ENCODE measurements around the gene EPAS1. TPM values are rescaled to one million over a fixed set of nuclear protein-coding genes. Genes with fewer than 3 reads are reported as not detected.

The EPAS1 gene
- total and polyA plus RNA-seq, 8 donors = 190 to 962 (median 244) TPM

DNA sequence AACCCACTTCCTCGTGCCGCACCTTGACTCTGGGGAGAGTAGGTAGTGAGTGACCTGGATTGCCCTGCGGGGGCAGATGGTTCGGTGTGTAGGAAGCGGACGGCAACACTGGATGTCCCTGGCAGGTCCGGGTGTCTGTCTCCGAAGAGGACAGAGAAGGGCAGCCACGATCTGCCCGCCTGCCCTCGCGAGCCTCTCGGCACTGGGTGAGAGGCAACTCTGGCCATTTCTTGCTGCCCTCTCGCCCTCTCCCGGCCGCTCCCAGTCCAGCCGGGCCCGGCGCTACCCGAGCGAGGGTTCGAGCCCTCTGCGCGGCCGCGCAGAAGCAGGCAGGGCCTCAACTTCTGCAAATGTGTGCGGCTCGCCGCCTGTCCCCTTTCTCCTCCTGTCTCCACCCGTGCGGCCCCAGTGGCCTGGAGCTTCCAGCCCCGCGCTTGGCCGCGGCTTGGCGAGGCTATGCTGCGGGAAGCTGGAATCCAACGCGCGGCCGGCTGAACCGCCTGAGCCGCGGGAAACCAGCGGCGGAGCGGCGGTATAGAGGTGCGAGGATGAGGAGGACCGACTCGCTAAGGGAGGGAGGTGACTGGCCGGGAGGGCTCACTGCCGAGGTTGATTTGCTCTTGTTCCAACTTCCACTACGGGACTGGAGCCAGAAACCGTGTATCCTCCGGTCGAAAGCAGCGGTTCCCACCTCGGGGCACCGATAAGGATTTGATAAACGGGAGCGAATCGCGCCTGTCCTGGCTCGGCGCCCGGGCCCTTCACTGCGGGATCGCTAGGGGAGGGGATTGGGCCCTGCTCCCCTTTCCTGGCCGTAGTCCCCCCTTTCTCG is 1.5 kb downstream of the EPAS1 start:
- TF ChIP-seq, protein P1, sequence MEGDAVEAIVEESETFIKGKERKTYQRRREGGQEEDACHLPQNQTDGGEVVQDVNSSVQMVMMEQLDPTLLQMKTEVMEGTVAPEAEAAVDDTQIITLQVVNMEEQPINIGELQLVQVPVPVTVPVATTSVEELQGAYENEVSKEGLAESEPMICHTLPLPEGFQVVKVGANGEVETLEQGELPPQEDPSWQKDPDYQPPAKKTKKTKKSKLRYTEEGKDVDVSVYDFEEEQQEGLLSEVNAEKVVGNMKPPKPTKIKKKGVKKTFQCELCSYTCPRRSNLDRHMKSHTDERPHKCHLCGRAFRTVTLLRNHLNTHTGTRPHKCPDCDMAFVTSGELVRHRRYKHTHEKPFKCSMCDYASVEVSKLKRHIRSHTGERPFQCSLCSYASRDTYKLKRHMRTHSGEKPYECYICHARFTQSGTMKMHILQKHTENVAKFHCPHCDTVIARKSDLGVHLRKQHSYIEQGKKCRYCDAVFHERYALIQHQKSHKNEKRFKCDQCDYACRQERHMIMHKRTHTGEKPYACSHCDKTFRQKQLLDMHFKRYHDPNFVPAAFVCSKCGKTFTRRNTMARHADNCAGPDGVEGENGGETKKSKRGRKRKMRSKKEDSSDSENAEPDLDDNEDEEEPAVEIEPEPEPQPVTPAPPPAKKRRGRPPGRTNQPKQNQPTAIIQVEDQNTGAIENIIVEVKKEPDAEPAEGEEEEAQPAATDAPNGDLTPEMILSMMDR (IDR thresholded peaks at IDR 0.05) = peak in 1 of 2 donors; percentile 36
- H3K4me1 ChIP-seq = peaks cover 20 to 43% of the 10 kb centered on the region in 2 donors
- H3K27ac ChIP-seq = peak overlapping the region; percentile 91 to 97
- H3K4me3 ChIP-seq = peak overlapping the region; percentile 79 to 93
- peaks cover 0 to 57% of the 10 kb centered on the region in 2 donors for H3K27me3 ChIP-seq
- intact Hi-C loops (cut with DNase I) = loop anchor here in 1 of 2 donors (10.0 kb wide), 1 partner anchor 284 kb away; no protein-coding TSS in a partner anchor
- no peaks in the 10 kb centered on the region for H3K9me3 ChIP-seq
- H3K36me3 ChIP-seq = no peaks in the 10 kb centered on the region
- DNase-seq (peak in 3 of 4 donors; percentile 55 to 92 (median 68)), ATAC-seq (peak; percentile 25)

DNA sequence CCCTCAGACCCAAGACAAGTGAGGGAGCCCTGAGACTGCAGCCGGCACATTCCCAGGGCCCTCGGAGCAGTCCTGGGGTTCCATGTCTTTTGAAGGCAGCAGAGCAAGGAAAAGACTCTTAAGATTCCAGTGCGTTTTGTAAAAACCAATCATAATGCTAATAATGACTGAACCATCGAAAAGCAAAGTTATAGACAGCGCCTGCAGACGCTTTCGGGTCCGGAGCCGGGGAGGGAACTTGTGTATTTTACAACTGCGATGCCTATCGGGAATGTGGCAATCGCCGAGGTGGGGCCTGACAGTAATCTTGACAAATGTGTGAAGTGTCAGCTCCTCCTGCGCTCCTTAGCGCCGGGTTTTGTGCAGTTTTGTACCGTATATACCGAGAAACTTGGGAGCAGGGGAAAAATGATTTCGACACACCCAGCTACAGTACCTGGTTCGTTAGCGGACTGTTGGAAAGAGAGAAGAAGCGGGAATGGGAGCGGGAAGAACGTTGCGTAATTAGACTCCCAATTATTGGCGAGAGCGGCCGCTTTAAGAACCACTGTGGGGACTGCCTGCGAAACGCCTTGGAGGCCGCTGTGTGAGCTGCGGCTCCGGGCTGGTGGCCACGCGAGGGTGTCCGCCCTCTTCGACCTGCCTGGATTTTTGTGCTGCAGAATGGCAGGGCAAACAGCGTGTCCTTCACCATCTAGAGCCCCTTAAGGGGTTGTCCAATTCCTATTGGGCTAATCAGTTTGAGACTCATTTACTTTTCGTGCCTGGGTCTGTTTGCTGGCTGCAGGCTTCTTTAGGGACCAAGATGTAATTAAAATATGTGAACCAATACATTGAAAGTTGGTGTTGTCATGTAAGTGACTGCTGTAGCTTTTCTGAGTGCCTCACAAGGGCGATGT is 2.4 kb downstream of the EPAS1 start:
- ATAC-seq (peak; percentile 30), DNase-seq (peak in 3 of 4 donors; percentile 72 to 86 (median 82))
- Histone ChIP-seq H3K27me3 (peaks cover 0 to 57% of the 10 kb centered on the region in 2 donors), H3K27ac (peak overlapping the region; percentile 91 to 97), H3K36me3 (no peaks in the 10 kb centered on the region), H3K4me3 (peak overlapping the region; percentile 79 to 93), H3K9me3 (no peaks in the 10 kb centered on the region), H3K4me1 (peaks cover 21 to 51% of the 10 kb centered on the region in 2 donors)
- TF ChIP-seq, protein P1 (IDR thresholded peaks at IDR 0.05) = no peak
- intact Hi-C loops (cut with DNase I) = loop anchor here in 1 of 2 donors (10.0 kb wide), 2 partner anchors 55 to 285 kb away; no protein-coding TSS in a partner anchor

- Histone ChIP-seq H3K27ac (peak overlapping the region; percentile 91 to 97), H3K27me3 (peaks cover 0 to 56% of the 10 kb centered on the region in 2 donors), H3K9me3 (no peaks in the 10 kb centered on the region), H3K36me3 (no peaks in the 10 kb centered on the region), H3K4me3 (peak overlapping the region; percentile 79 to 93), H3K4me1 (peaks cover 29 to 60% of the 10 kb centered on the region in 2 donors)
- ATAC-seq = no peak
- intact Hi-C loops (cut with DNase I) = loop anchor here in 1 of 2 donors (10.0 kb wide), 1 partner anchor 54 kb away; no protein-coding TSS in a partner anchor
- TF ChIP-seq, protein P1 (IDR thresholded peaks at IDR 0.05) = no peak
- no peak for DNase-seq
Observed at GRCh38 chr2:46300406-46300832, 3.2 kb downstream of the EPAS1 start.

DNA sequence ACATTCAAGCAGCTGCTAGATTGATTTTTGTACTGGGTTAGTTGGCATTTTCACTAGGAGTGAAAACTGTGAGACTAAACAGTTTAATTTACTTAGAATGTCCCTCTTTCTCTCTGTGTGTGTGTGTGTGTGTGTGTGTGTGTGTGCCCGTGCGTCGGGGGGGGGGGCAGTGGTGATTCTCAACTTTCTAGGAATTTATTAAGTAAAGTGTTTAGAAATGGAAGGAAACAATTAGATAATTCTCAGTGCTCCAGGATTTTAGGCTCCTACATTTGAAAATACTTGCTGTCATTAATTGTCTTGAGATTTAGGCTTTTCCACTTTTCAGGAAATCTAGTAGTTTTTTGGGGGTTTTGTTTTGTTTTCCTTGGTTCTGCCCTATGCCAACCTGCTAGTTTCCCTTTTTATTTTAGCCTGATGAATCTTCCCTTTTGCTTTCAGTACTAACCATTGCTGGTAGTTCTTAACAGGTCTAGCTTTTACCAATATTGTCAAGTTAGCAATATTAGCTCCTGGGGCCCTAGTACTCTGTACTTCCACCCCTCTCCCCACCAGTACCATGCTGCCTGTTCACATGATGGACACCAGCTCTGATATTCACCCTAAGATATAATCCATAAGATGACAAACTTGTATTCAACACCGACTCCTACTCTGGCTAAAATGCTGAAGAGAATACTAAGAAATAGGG is 4.9 kb downstream of the EPAS1 start:
- Histone ChIP-seq H3K36me3 (no peaks in the 10 kb centered on the region), H3K27ac (peak overlapping the region; percentile 91 to 97), H3K4me3 (peak overlapping the region in 1 of 2 donors; percentile 79), H3K4me1 (peaks cover 43 to 68% of the 10 kb centered on the region in 2 donors), H3K9me3 (no peaks in the 10 kb centered on the region), H3K27me3 (peaks cover 0 to 43% of the 10 kb centered on the region in 2 donors)
- TF ChIP-seq, protein P1 (IDR thresholded peaks at IDR 0.05) = no peak
- DNase-seq (no peak), ATAC-seq (no peak)
- intact Hi-C loops (cut with DNase I) = loop anchor here in 1 of 2 donors (10.0 kb wide), 1 partner anchor 53 kb away; no protein-coding TSS in a partner anchor
